Measurements from ENCODE around the gene ZBTB12.

ZBTB12 gene

GRCh38 chr6:31898383-31899011, 3.4 kb downstream of the ZBTB12 start (continued):
- TF ChIP-seq REST (tag by site-specific recombination; IDR thresholded peaks at IDR 0.05), result no peak
- TF ChIP-seq ZNF266 (tag by site-specific recombination; IDR thresholded peaks at IDR 0.05; ENCODE audit: low read depth), result no peak
- TF ChIP-seq GLIS2 (tag by site-specific recombination; IDR thresholded peaks at IDR 0.05), result no peak
- peak; percentile 20; the same call in 1 of the 2 replicates for TF ChIP-seq ZBTB8A (tag by site-specific recombination; IDR thresholded peaks at IDR 0.05)
- TF ChIP-seq ZNF707 (tag by site-specific recombination; IDR thresholded peaks at IDR 0.05), result no peak
- no peak for TF ChIP-seq ZNF664 (tag by site-specific recombination; IDR thresholded peaks at IDR 0.05)
- TF ChIP-seq ZNF423 (tag by site-specific recombination; IDR thresholded peaks at IDR 0.05), result no peak
- TF ChIP-seq ZNF48 (tag by site-specific recombination; IDR thresholded peaks at IDR 0.05), result no peak
- no peak for TF ChIP-seq TSHZ1 (tag by site-specific recombination; IDR thresholded peaks at IDR 0.05; ENCODE audit: borderline replicate concordance)
- no peak for TF ChIP-seq ZIC2 (tag by site-specific recombination; IDR thresholded peaks at IDR 0.05)
- TF ChIP-seq ZNF311 (tag by site-specific recombination; IDR thresholded peaks at IDR 0.05; ENCODE audit: borderline replicate concordance), result no peak
- TF ChIP-seq ZNF585B (tag by site-specific recombination; IDR thresholded peaks at IDR 0.05), result no peak
- TF ChIP-seq ZFP41 (tag by site-specific recombination; IDR thresholded peaks at IDR 0.05; ENCODE audit: borderline replicate concordance), result no peak
- no peak for TF ChIP-seq OVOL3 (tag by site-specific recombination; IDR thresholded peaks at IDR 0.05)
- TF ChIP-seq ZNF19 (tag by site-specific recombination; IDR thresholded peaks at IDR 0.05; ENCODE audit: low read depth), result no peak
- TF ChIP-seq ZNF768 (tag by site-specific recombination; IDR thresholded peaks at IDR 0.05), result no peak
- TF ChIP-seq ZNF114 (tag by site-specific recombination; IDR thresholded peaks at IDR 0.05), result no peak
- TF ChIP-seq BCL11B (tag by site-specific recombination; IDR thresholded peaks at IDR 0.05; ENCODE audit: low read depth), result no peak
- no peak for TF ChIP-seq ZNF121 (tag by site-specific recombination; IDR thresholded peaks at IDR 0.05)
- no peak for TF ChIP-seq ZNF843 (tag by site-specific recombination; IDR thresholded peaks at IDR 0.05)
- TF ChIP-seq ZBTB20 (tag by site-specific recombination; IDR thresholded peaks at IDR 0.05), result no peak
- no peak for TF ChIP-seq ZNF776 (tag by site-specific recombination; IDR thresholded peaks at IDR 0.05; ENCODE audit: borderline replicate concordance)
- no peak for TF ChIP-seq ZNF433 (tag by site-specific recombination; IDR thresholded peaks at IDR 0.05; ENCODE audit: low read depth)
- no peak for TF ChIP-seq INSM2 (tag by site-specific recombination; IDR thresholded peaks at IDR 0.05)
- no peak for TF ChIP-seq ZNF426 (tag by site-specific recombination; IDR thresholded peaks at IDR 0.05)
- TF ChIP-seq IKZF3 (tag by site-specific recombination; IDR thresholded peaks at IDR 0.05), result no peak
- TF ChIP-seq ZNF18 (tag by site-specific recombination; IDR thresholded peaks at IDR 0.05), result no peak
- TF ChIP-seq SP2 (tag by site-specific recombination; IDR thresholded peaks at IDR 0.05), result no peak; the same call in 1 of the 2 replicates
- no peak for TF ChIP-seq CTCF (tag by site-specific recombination; IDR thresholded peaks at IDR 0.05)
